Psoas muscle (tissue), 8 donors: Measurements from ENCODE around the gene ST8SIA5. TPM values are rescaled to one million over a fixed set of nuclear protein-coding genes. Genes with fewer than 3 reads are reported as not detected.

Experiments used
- ATAC-seq, 4 donors: fragments of 200-7000 bp; cut with Tn5 transposase; one replicate each; pipeline ENCODE4 v1.9.1; 2020; ENCODE audit warnings: moderate library complexity in 3 of 4, mild to moderate bottlenecking in 2 of 4
- DNase-seq, 2 donors: peaks; one replicate each; pipeline ENCODE4 v3.0.0-alpha.2; 2020
- H3K27ac ChIP-seq: fragments of 200-600 bp; one replicate; pipeline ENCODE4 v1.8.0; 2022
- H3K27me3 ChIP-seq, 3 donors: fragments of 200-600 bp in 1 of 3; one replicate each; pipeline versions ENCODE4 v1.6.1 to v1.8.0; 2013 to 2022; ENCODE audit warnings: low read length in 2 of 3, mild to moderate bottlenecking in 2 of 3, moderate library complexity in 1 of 3; ENCODE audit not compliant: insufficient read depth in 3 of 3
- H3K36me3 ChIP-seq, 2 donors: fragments of 200-600 bp in 1 of 2; one replicate each; pipeline versions ENCODE4 v1.6.1 to v1.8.0; 2013 to 2022; ENCODE audit warnings: low read depth in 1 of 2, mild to moderate bottlenecking in 1 of 2, moderate library complexity in 1 of 2; ENCODE audit not compliant: insufficient read depth in 1 of 2
- H3K4me1 ChIP-seq: fragments of 200-600 bp; one replicate; pipeline ENCODE4 v1.8.0; 2022
- H3K4me3 ChIP-seq: fragments of 200-600 bp; one replicate; pipeline ENCODE4 v1.8.0; 2022; ENCODE audit warnings: mild to moderate bottlenecking
- H3K9me3 ChIP-seq: fragments of 200-600 bp; one replicate; pipeline ENCODE4 v1.8.0; 2022
- CTCF ChIP-seq: fragments of 200-600 bp; IDR thresholded peaks from one replicate; pipeline ENCODE4 v1.8.0; 2022; ENCODE audit warnings: antibody characterized with exemption
- WGBS, 3 donors: extraction: QIAGEN DNeasy Blood & Tissue Kit; methylation state at CpG; one replicate each; pipeline versions ENCODE4 v1.1.6 to v1.1.7; 2013; 5-methylcytosine and 5-hydroxymethylcytosine counted together
- intact Hi-C, 2 donors: fragments of 100-400 bp; cut with DNase I; formaldehyde crosslinking; loops; one replicate each; pipeline versions ENCODE4 v1.11.0 to v1.14.2; 2022
- polyA plus RNA-seq, 3 donors: library from polyadenylated mRNA; stranded (reverse); fragments of 200-250 nt; gene quantifications; one replicate each; pipeline ENCODE4 v1.2.3, GENCODE V29; 2013
- total RNA-seq, 4 donors: library from RNA; stranded (reverse); fragmentation: NEBNext Ultra II Directional in 2 of 4; extraction: Animal tissue kit (Norgen Biotek cat#: 25700) in 2 of 4; gene quantifications; one replicate each; pipeline versions ENCODE4 v1.2.1 to v1.2.4, GENCODE V29; 2021 to 2023
- donor health status: healthy with polysubstance abuse.
- donor health status: DM: no; HTN: no; CAD: no; lungs with moderate emphysema.
- donor health status: Bipolar disorder and iron deficiency.
- donor health status: healthy.
- donor health status: DM: yes; HTN: yes; CAD: no.
- donor health status: DM: no; HTN: no; CAD: no.
- donor health status: DM: no; HTN: no; CAD: no.
- donor health status: DM: yes; HTN: yes; CAD: no.

Gene ST8SIA5
- total and polyA plus RNA-seq, 7 donors, result 1.8 to 9.9 (median 3.2) TPM

- TF ChIP-seq CTCF, result no peak
- Histone ChIP-seq H3K27me3 (no peaks in the 10 kb centered on the region), H3K27ac (no peak overlapping the region), H3K9me3 (no peaks in the 10 kb centered on the region), H3K4me1 (no peaks in the 10 kb centered on the region), H3K4me3 (no peak overlapping the region), H3K36me3 (no peaks in the 10 kb centered on the region)
- ATAC-seq (no peak), DNase-seq (no peak)
- WGBS, 3 donors, result 75 to 80% (median 78%) methylated on average over 8 of the region's 8 CpGs
- intact Hi-C loops, result no loop called here
Observed at GRCh38 chr18:46632401-46633071, 124.3 kb downstream of the ST8SIA5 start.

GRCh38 chr18:46630991-46631390, 125.9 kb downstream of the ST8SIA5 start:
- intact Hi-C loops, result no loop called here
- Histone ChIP-seq H3K9me3 (no peaks in the 10 kb centered on the region), H3K4me3 (no peak overlapping the region), H3K27me3 (no peaks in the 10 kb centered on the region), H3K36me3 (no peaks in the 10 kb centered on the region), H3K4me1 (no peaks in the 10 kb centered on the region), H3K27ac (no peak overlapping the region)
- 75 to 78% (median 77%) methylated on average over 3 of the region's 3 CpGs for WGBS, 3 donors
- no peak for TF ChIP-seq CTCF
- DNase-seq, result no peak
- no peak for ATAC-seq

- whole genome bisulfite sequencing, 3 donors, result 60 to 65% (median 64%) methylated on average over 4 of the region's 4 CpGs
- intact Hi-C loops, result no loop called here
- no peaks in the 10 kb centered on the region for H3K4me1 ChIP-seq
- H3K27ac ChIP-seq, result no peak overlapping the region
- ATAC-seq, result no peak
- H3K36me3 ChIP-seq, result no peaks in the 10 kb centered on the region
- TF ChIP-seq CTCF, result no peak
- no peak overlapping the region for H3K4me3 ChIP-seq
- no peaks in the 10 kb centered on the region for H3K27me3 ChIP-seq
- DNase-seq, result no peak
- no peaks in the 10 kb centered on the region for H3K9me3 ChIP-seq
Observed at GRCh38 chr18:46630160-46630559, 126.7 kb downstream of the ST8SIA5 start.

GRCh38 chr18:46629361-46629760, 127.5 kb downstream of the ST8SIA5 start:
- no peaks in the 10 kb centered on the region for H3K36me3 ChIP-seq
- no peak for DNase-seq
- no peak for TF ChIP-seq CTCF
- H3K4me1 ChIP-seq, result no peaks in the 10 kb centered on the region
- ATAC-seq, result no peak
- H3K9me3 ChIP-seq, result no peaks in the 10 kb centered on the region
- H3K4me3 ChIP-seq, result no peak overlapping the region
- no peak overlapping the region for H3K27ac ChIP-seq
- intact Hi-C loops, result no loop called here
- 76 to 78% (median 77%) methylated on average over 5 of the region's 5 CpGs for WGBS, 3 donors
- no peaks in the 10 kb centered on the region for H3K27me3 ChIP-seq

GRCh38 chr18:46628206-46628605, 128.6 kb downstream of the ST8SIA5 start:
- ATAC-seq, result no peak
- Histone ChIP-seq H3K9me3 (no peaks in the 10 kb centered on the region), H3K27ac (no peak overlapping the region), H3K27me3 (no peaks in the 10 kb centered on the region), H3K36me3 (no peaks in the 10 kb centered on the region), H3K4me1 (no peaks in the 10 kb centered on the region), H3K4me3 (no peak overlapping the region)
- TF ChIP-seq CTCF, result no peak
- DNase-seq, result no peak
- 75 to 78% (median 77%) methylated on average over 5 of the region's 5 CpGs for WGBS, 3 donors
- intact Hi-C loops, result no loop called here
